Colonic mucosa (tissue), 4 donors: ENCODE measurements around the gene PRPF4. TPM values are rescaled to one million over a fixed set of nuclear protein-coding genes. Genes with fewer than 3 reads are reported as not detected.

Experiments used
- DNase-seq: peaks from one replicate; pipeline ENCODE4 v3.0.0-alpha.2; 2020
- H3K27ac ChIP-seq: fragments of 200-600 bp; one replicate; pipeline ENCODE4 v1.8.0; 2021
- H3K27me3 ChIP-seq: fragments of 200-600 bp; one replicate; pipeline ENCODE4 v1.8.0; 2021
- H3K36me3 ChIP-seq: fragments of 200-600 bp; one replicate; pipeline ENCODE4 v1.8.0; 2021
- H3K4me1 ChIP-seq: fragments of 200-600 bp; one replicate; pipeline ENCODE4 v1.8.0; 2021; ENCODE audit warnings: mild to moderate bottlenecking
- H3K4me3 ChIP-seq: fragments of 200-600 bp; one replicate; pipeline ENCODE4 v1.8.0; 2021
- H3K9ac ChIP-seq, 2 donors: one replicate each; pipeline ENCODE4 v1.7.0; 2013; ENCODE audit warnings: control low read depth in 2 of 2, low read depth in 2 of 2, low read length in 2 of 2
- H3K9me3 ChIP-seq: fragments of 200-600 bp; one replicate; pipeline ENCODE4 v1.8.0; 2021
- CTCF ChIP-seq: fragments of 200-600 bp; IDR thresholded peaks from one replicate; pipeline ENCODE4 v1.8.0; 2022; ENCODE audit warnings: antibody characterized with exemption, mild to moderate bottlenecking
- intact Hi-C: fragments of 100-400 bp; cut with DNase I; formaldehyde crosslinking; loops from one replicate; pipeline ENCODE4 v1.14.1; 2022
- total RNA-seq, 2 donors: library from RNA; stranded (reverse); fragmentation: NEBNext Ultra II Directional in 1 of 2; extraction: Animal tissue kit (Norgen Biotek cat#: 25700) in 1 of 2; gene quantifications; one replicate each; pipeline ENCODE4 v1.2.1, GENCODE V29; 2021
- donor health status: healthy.
- donor health status: DM: no; HTN: no; CAD: no.
- donor health status: DM: no; HTN: no; CAD: no.

Gene PRPF4
- total RNA-seq, 2 donors from 2014 or later: 16.0 to 25.9 TPM

GRCh38 chr9:113337714-113338113 lies 62.3 kb downstream of the PRPF4 start:
- Histone ChIP-seq H3K27me3 (no peaks in the 10 kb centered on the region), H3K4me3 (no peak overlapping the region), H3K27ac (no peak overlapping the region), H3K9ac (no peak overlapping the region), H3K4me1 (no peaks in the 10 kb centered on the region), H3K36me3 (no peaks in the 10 kb centered on the region), H3K9me3 (no peaks in the 10 kb centered on the region)
- no peak for DNase-seq
- TF ChIP-seq CTCF: no peak
- intact Hi-C loops: no loop called here

- no peak for TF ChIP-seq CTCF
- intact Hi-C loops: loop anchor here (5.0 kb wide), 1 partner anchor 42 kb away; no protein-coding TSS in a partner anchor
- no peaks in the 10 kb centered on the region for H3K27me3 ChIP-seq
- peaks cover 10% of the 10 kb centered on the region for H3K4me1 ChIP-seq
- H3K9me3 ChIP-seq: no peaks in the 10 kb centered on the region
- DNase-seq: peak; percentile 86
- no peaks in the 10 kb centered on the region for H3K36me3 ChIP-seq
- peak within 1 kb of the TSS; percentile 53 to 73 for H3K9ac ChIP-seq
- peak within 1 kb of the TSS; percentile 78 for H3K4me3 ChIP-seq
- H3K27ac ChIP-seq: peak within 1 kb of the TSS; percentile 64
These were observed 64.7 kb downstream of the PRPF4 start, which contains the start of gene WDR31 for GRCh38 chr9:113340011-113340699. Gene WDR31, minus strand, starts transcription at chr9:113340275. Its CDS starts 8,253 bp downstream, at chr9:113332022.

- H3K27ac ChIP-seq: no peak overlapping the region
- H3K4me1 ChIP-seq: peaks cover 19% of the 10 kb centered on the region
- no peak for DNase-seq
These were observed 66.4 kb downstream of the PRPF4 start for GRCh38 chr9:113341712-113342410.

More at GRCh38 chr9:113341712-113342410, 66.4 kb downstream of the PRPF4 start:
- Histone ChIP-seq H3K9me3 (no peaks in the 10 kb centered on the region), H3K27me3 (no peaks in the 10 kb centered on the region), H3K36me3 (no peaks in the 10 kb centered on the region), H3K4me3 (no peak overlapping the region), H3K9ac (no peak overlapping the region)
- TF ChIP-seq CTCF: no peak
- intact Hi-C loops: loop anchor here (5.0 kb wide), 1 partner anchor 40 kb away; no protein-coding TSS in a partner anchor

Other genes starting within 250 kb of the PRPF4 start
- gene ZFP37, start 218.9 kb upstream of the PRPF4 start, total RNA-seq: under 1 TPM; 0.64 to 0.80 TPM
- gene SLC31A2, start 124.7 kb upstream of the PRPF4 start, total RNA-seq: 10 to 100 TPM in 1 of 2 donors, 1 to 10 TPM in 1; 6.1 to 14.4 TPM
- gene FKBP15, start 54.4 kb upstream of the PRPF4 start, total RNA-seq: 10 to 100 TPM; 22.5 to 24.4 TPM
- gene SLC31A1, start 54.1 kb upstream of the PRPF4 start, total RNA-seq: 10 to 100 TPM; 51.1 to 57.1 TPM
- 10 to 100 TPM; 30.7 to 31.1 TPM for gene CDC26, start 86 bp upstream of the PRPF4 start, total RNA-seq
- gene RNF183, start 27.7 kb downstream of the PRPF4 start, total RNA-seq: 1 to 10 TPM in 1 of 2 donors, under 1 TPM in 1; 0.57 to 9.2 TPM
- gene WDR31, start 64.6 kb downstream of the PRPF4 start, total RNA-seq: 1 to 10 TPM; 3.0 to 3.5 TPM
- 10 to 100 TPM; 25.6 to 34.2 TPM for gene BSPRY, start 73.9 kb downstream of the PRPF4 start, total RNA-seq
- 100 to 1,000 TPM; 132 to 141 TPM for gene HDHD3, start 101.3 kb downstream of the PRPF4 start, total RNA-seq
- 10 to 100 TPM; 50.3 to 51.4 TPM for gene ALAD, start 125.6 kb downstream of the PRPF4 start, total RNA-seq
- 10 to 100 TPM; 27.0 to 46.6 TPM for gene POLE3, start 135.0 kb downstream of the PRPF4 start, total RNA-seq
- gene C9orf43, start 135.1 kb downstream of the PRPF4 start, total RNA-seq: under 1 TPM; 0.57 to 0.61 TPM
- 10 to 100 TPM; 67.4 to 71.1 TPM for gene RGS3, start 188.1 kb downstream of the PRPF4 start, total RNA-seq